ENCODE data around the gene ANKS3.

The ANKS3 gene

GRCh38 chr16:4726616-4727015 lies 7.5 kb downstream of the ANKS3 start:
- no peak for DNase-seq (ENCODE audit: low read depth)

- no peak for DNase-seq (ENCODE audit: low read depth)
Measured at GRCh38 chr16:4724661-4725270, 9.3 kb downstream of the ANKS3 start.

- no peak for DNase-seq (ENCODE audit: low read depth)
Measured at GRCh38 chr16:4723071-4723767, 10.9 kb downstream of the ANKS3 start.

GRCh38 chr16:4718466-4718865 lies 15.6 kb downstream of the ANKS3 start:
- no peak for DNase-seq (ENCODE audit: low read depth)

DNA sequence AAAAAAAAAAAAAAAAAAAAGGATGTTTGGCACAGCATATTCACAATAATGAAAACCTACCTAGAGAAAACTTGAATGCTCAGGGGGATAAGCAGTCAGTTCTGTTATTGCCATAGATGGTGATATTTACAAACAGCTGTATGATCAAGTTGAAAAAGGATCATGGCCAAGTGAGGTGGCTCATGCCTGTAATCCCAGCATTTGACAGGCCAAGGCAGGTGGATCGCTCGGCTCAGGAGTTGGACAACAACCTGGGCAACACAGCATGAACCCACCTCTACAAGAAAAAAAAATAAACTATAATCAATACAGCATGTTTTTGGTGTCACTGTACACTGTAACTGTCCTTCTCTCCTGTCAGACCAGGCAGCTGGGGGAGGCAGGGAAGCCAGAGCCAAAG lies 19.1 kb downstream of the ANKS3 start:
- no peak for DNase-seq (ENCODE audit: low read depth)

DNA sequence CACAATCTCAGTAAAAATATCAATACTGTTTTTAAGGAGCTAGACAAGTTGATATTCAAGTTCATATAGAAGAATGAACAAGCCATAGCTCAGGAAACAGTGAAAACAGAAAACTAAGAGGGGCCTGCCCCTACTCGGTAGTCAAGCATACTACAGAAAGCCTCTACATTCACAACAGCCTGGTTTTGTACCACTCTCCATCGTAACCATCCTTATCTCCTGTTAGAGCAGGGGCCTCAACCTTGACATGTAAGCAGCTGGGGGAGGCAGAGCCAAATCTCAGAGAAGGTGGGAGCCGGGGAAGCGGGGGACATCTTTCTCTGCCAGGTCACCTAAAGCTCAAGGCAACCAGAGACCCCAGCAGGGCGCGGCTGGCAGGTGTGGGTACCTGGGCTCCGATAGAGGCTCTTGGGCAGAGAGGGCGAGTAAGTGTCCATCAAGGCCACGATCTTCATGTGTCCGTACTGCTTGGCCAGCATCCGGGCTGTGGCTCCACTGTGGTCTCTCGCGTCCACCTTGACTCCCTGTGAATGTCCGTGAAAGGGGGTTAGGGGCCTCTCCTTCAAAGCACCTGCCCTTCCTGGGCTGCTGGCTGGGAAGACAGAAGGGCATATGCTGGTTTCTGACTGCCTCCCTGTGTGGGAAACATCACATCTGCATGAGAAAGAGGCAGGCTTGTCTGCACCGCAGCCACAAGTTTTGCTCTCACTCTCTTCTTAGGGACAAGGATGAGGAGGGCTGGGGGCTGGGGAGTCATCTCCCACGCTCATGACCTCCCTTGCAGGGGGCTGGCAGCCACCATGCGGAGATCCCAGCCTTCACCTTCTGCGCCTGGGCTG lies 20.2 kb downstream of the ANKS3 start:
- DNase-seq (ENCODE audit: low read depth): no peak

GRCh38 chr16:4709481-4709880 lies 24.6 kb downstream of the ANKS3 start:
- no peak for DNase-seq (ENCODE audit: low read depth)

- no peak for DNase-seq (ENCODE audit: low read depth)
Measured at GRCh38 chr16:4706871-4707270, 27.2 kb downstream of the ANKS3 start.

DNA sequence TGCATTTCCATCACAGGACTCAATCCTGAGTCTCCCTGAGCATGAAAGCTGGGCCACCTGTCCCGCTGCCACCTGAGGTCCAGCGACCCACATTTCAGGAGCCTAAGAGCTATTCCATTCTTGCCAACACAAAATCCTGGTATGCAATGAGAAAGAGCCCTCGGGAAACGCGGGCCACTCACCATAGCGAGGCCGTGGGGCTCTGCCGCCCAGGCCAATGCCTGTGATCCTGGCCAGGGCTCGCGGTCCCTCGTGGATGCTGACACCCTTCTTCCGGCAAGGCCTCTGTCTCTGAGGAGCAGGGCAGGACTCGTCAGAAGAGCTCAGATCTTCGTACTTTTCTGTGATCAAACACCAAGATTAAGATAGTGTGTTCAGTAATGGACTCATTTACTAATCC lies 29.2 kb downstream of the ANKS3 start:
- no peak for DNase-seq (ENCODE audit: low read depth)

- DNase-seq (ENCODE audit: low read depth): no peak
Measured at GRCh38 chr16:4704491-4704890, 29.6 kb downstream of the ANKS3 start.

GRCh38 chr16:4703906-4704305 lies 30.2 kb downstream of the ANKS3 start:
- no peak for DNase-seq (ENCODE audit: low read depth)

GRCh38 chr16:4702466-4702808 lies 31.6 kb downstream of the ANKS3 start:
- DNase-seq (ENCODE audit: low read depth): no peak

- no peak for DNase-seq (ENCODE audit: low read depth)
Measured at GRCh38 chr16:4701791-4702465, 32.1 kb downstream of the ANKS3 start.

DNA sequence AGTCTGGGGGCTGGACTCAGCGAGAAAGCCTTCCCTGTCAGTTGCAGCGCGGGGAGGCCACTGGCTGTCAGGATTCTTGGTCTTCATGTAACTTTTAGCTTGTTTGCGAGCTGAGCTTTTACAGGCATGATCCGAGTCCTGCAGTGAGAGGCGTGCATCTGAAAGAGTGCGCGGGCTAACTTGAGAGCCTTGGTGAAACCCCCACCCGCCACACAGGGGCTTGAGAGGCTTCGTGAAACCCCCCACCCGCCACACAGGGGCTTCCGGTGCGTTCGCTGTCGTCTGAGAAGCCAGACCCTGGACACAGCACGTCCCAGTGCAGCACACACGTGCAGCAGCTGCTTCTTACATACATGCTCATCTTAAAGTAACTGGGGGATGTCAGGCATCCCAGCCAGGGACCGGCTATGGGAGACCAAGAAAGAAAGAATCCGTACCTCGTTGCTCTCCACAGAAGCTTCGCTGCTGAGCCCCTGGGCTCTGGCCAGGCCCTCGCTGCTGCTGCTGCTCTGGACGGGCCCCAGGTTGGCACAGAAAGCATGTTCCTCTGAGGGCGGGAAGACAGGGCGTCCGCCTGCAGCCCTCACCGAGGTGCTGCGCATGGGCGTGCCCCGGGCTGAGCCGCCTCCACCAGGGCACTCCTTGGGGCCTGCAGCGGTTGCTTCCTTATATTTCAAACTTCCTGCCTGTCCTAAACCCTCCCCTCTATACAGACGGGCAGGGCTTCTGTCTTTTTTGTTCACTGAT lies 32.9 kb downstream of the ANKS3 start:
- DNase-seq (ENCODE audit: low read depth): no peak

DNA sequence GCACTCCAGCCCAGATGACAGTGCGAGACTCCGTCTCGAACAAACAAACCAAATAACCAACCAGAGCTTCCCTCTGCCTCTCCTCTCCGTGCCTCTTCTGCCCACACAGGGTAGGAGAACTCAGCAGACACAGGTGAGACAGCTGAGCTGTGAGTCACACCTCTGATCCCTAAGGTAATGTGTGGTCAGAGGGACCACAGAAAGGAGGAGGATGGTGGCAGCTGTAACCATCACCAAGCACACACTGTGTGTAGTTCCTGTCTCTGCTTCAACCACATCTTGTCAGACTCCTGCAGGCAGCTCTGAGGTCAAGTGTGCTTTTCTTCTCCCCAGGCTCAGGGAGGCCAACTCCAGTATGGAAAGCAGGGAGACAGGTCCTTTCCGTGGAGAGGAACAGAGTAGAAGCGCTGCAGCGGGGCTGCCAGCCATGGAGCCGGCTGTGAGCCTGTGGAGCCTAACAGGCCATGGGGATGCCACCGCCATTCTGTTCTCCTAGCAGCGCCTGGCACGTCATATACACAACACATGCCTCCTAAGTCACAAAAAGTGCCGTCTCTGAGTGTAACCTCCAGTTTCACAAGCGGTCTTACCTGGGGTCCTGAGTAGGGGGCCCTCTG lies 33.6 kb downstream of the ANKS3 start:
- no peak for DNase-seq (ENCODE audit: low read depth)

DNA sequence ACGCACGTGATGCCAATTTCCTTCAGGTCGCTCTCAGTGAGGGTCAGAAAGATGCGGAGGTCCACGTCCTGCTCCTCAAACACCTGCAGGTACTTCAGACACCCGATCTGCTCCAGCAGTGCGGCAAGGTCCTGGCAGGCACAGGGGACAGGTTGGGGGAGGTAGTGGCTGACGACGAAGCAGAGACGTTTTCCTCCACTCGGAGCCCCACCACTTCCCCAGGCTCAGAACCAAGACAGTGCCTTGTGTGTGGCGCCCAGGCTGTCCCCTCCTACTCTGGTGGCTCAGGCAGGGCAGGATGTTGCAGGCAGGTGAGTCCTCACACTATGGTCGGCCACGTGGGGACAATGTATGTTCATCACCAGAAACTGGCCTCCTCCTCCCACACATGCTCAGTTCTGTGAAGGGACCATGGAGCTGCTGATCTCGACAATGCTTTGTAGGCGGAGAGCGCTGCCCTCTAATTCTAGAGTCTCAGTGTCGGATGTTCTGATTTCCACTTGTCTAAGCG lies 35.0 kb downstream of the ANKS3 start:
- DNase-seq (ENCODE audit: low read depth): no peak

DNA sequence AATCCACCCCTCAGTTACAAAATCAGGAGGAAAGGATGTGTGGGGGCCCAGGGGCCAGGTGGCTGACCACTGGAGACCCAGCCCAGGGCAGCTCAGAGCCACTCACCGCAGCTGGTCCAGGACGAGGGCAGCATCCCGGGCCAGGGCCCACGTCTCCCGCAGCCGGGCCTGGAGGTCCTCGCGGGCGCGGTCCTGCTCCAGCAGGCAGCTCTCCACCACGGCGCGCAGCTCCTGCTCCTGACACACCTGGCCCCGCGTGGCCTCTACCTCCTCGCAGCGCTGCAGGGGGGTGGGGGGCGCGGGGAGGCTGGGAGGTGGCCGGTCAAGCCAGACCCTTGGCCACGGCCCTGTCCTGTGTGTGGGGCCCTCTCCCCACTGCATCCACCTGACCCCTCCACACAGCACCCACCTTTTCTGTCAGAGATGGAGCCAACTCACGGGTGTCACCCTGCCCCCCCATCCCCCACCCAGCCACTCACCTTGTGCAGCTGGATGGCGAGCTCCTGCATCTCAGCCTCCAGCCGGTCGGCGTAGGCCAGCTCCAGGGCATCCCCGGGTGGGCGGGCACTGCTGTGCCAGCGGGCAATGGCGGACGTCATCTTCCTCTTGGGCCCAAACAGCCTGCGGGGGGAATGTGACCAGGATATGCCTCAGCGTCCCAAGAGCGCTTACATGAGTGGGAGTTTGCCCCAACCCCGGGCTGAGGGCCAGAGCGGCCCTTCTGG lies 35.6 kb downstream of the ANKS3 start:
- DNase-seq (ENCODE audit: low read depth): no peak

DNA sequence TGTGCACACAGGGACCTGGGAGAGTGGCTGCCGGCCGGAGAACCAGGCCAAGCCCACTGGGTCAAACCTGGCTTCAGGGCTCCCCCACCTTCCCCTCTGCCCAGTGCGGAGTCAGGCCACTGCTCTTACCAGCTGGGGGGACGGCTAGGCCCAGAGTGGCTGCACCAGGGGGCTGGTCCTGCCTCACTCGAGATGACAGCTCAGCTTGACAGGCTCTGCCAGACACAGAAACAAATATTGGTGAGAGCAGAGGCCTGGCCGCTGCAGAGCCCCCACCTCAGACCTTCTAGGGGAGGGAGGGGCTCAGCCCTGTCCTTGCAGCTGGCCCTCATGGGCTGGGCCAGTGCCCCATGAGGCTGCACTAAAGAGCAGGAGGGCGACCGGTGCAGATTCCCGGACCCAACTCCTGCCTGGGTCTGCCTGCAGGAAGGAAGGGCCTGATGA lies 36.2 kb downstream of the ANKS3 start:
- DNase-seq (ENCODE audit: low read depth): no peak

DNA sequence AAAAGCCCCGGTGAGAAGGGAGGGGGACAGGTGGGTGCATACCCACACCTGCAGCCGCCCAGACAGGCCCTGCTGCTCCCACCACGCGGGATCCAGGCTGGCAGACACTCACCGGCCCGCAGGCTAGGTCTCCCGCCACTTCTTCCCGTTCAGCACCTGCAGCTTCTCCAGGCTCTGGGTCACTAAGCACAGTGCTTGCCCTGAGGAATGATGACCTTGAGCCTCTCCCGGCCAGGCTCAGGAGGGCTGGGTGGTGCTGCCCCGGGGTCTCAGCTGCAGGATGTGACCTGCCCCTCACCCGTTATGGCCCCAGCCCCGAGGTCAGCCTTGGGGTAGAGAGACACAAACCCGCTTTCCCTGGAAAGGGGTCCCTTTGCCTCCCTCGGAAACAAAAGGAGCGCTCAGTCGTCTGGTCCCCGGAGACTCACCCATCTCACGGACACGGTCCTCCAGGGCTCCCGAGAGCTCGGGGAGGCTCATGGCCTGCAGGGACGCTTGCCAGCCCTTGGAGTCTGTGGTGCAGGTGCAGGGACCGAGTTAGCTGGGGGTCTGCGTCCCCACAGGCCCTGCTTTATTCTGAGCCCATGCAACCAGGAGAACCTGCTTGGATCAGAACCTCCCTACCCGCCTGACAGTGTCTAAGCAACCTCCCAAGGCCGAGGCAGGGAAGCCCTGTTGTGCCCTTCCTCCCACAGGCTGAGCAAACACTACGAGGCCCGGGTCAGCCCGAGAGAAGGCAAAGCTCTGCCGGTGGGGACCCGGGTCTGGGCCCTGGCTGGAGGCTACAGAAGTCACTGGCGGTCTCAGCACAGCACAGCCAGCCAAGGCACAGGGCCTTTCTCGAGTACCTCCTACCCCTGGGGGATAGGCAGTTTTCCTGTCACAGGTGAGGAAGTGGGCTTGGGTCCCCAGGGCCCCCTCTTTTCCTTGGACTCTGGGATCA lies 36.9 kb downstream of the ANKS3 start:
- no peak for DNase-seq (ENCODE audit: low read depth)

All from fibroblast of the conjunctiva (primary cell).